GM19240 (cell line): ENCODE results near the gene VDAC1.

Experiments used
- DNase-seq: peaks from one replicate; pipeline ENCODE4 v3.0.0; 2011; ENCODE audit warnings: low spot score; ENCODE audit not compliant: insufficient read length

VDAC1 gene

GRCh38 chr5:134025786-134026185 lies 21.0 kb upstream of the VDAC1 start:
- DNase-seq = no peak

GRCh38 chr5:134024811-134025210 lies 20.0 kb upstream of the VDAC1 start:
- DNase-seq = no peak

- no peak for DNase-seq
These were observed 17.6 kb upstream of the VDAC1 start for GRCh38 chr5:134022333-134022732.

- DNase-seq = no peak
These were observed 15.4 kb upstream of the VDAC1 start for GRCh38 chr5:134020188-134020587.

- no peak for DNase-seq
These were observed 14.9 kb upstream of the VDAC1 start for GRCh38 chr5:134019636-134020035.

GRCh38 chr5:134018986-134019316 lies 14.2 kb upstream of the VDAC1 start:
- no peak for DNase-seq

GRCh38 chr5:134018154-134018985 lies 13.6 kb upstream of the VDAC1 start:
- DNase-seq = no peak

- no peak for DNase-seq
These were observed 3.5 kb upstream of the VDAC1 start for GRCh38 chr5:134008266-134008749.

- no peak for DNase-seq
These were observed 2.9 kb upstream of the VDAC1 start for GRCh38 chr5:134007581-134008265.

GRCh38 chr5:134006115-134006514 lies 1.3 kb upstream of the VDAC1 start:
- DNase-seq = no peak

GRCh38 chr5:134005417-134006061 lies 764 bp upstream of the VDAC1 start:
- peak; percentile 28 for DNase-seq

GRCh38 chr5:134003817-134004625 lies 754 bp downstream of the VDAC1 start:
- peak; percentile 43 for DNase-seq

GRCh38 chr5:134003064-134003816 lies 1.5 kb downstream of the VDAC1 start:
- no peak for DNase-seq

GRCh38 chr5:134001938-134002731 lies 2.6 kb downstream of the VDAC1 start:
- DNase-seq = no peak

GRCh38 chr5:134000696-134001453 lies 3.9 kb downstream of the VDAC1 start:
- no peak for DNase-seq

GRCh38 chr5:134000091-134000511 lies 4.7 kb downstream of the VDAC1 start:
- no peak for DNase-seq

- no peak for DNase-seq
These were observed 6.0 kb downstream of the VDAC1 start for GRCh38 chr5:133998807-133999206.

GRCh38 chr5:133998042-133998441 lies 6.7 kb downstream of the VDAC1 start:
- no peak for DNase-seq

GRCh38 chr5:133996683-133997252 lies 8.0 kb downstream of the VDAC1 start:
- DNase-seq = no peak
